ENCODE results near the gene RGS6.

Gene RGS6

DNA sequence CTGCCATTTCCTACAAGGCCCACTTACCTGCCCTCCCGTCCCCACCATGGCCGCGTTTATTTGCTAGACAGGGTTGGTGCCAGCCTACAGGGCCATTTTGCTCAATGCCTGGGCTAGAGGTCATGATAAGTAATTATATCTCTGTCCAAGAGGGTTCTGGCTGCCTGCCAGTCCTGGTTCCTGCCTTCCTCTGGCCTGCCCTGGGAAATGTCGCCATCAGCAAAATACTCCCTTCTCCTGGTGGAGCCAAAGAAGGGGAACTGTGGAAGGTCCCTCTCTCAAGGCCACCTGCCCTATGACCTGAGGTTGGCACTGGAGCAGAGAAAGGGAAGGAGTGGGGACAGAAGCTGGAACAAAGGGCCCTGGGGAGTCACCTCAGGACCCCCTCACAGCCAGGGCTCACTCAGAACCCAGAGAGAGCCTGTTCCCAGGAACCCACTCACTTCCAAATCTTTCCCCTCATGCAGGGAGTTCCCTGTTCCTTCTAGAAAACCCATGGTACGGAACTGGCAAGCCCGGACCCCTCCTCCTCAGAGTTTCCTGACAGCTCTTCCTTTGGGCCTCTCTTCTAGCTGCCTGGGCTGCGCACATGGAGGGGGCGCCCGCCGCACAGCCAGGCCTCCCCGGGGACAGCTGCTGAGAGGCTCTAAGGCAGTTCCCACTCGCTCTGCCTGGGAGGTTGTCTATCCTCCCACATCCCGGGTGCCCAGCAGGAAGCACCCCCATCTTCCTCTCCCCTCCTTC lies 681.2 kb downstream of the RGS6 start:
- H3K27me3 ChIP-seq (ENCODE audit: insufficient read depth, insufficient read length): no peaks in the 10 kb centered on the region
- H3K4me1 ChIP-seq (ENCODE audit: insufficient read depth, insufficient read length): peaks cover 15% of the 10 kb centered on the region

GRCh38 chr14:72613975-72614319 lies 681.7 kb downstream of the RGS6 start:
- Histone ChIP-seq H3K36me3 (ENCODE audit: insufficient read depth, insufficient read length, low read length) (no peaks in the 10 kb centered on the region), H3K4me1 (ENCODE audit: insufficient read depth, insufficient read length) (peaks cover 17% of the 10 kb centered on the region), H3K9me3 (ENCODE audit: insufficient read depth, low read length) (no peaks in the 10 kb centered on the region), H3K27me3 (ENCODE audit: insufficient read depth, insufficient read length) (no peaks in the 10 kb centered on the region), H3K9ac (ENCODE audit: insufficient read length, low read depth) (no peak overlapping the region), H3K4me3 (ENCODE audit: insufficient read length, low read depth) (no peak overlapping the region)
- no peak for TF ChIP-seq SUZ12 (IDR thresholded peaks at IDR 0.05; ENCODE audit: extremely low read depth, insufficient read depth, insufficient read length)
- no peak for TF ChIP-seq YY1 (IDR thresholded peaks at IDR 0.05; ENCODE audit: insufficient read depth, insufficient read length)
- TF ChIP-seq ZNF274 (IDR thresholded peaks at IDR 0.05; ENCODE audit: low read depth, low read length): no peak
- no peak for DNase-seq (ENCODE audit: low read depth, low spot score)

More for the DNA sequence above, 681.2 kb downstream of the RGS6 start:
- no peaks in the 10 kb centered on the region for H3K9me3 ChIP-seq (ENCODE audit: insufficient read depth, low read length)
- H3K4me3 ChIP-seq (ENCODE audit: insufficient read length, low read depth): no peak overlapping the region
- no peak for DNase-seq (ENCODE audit: low read depth, low spot score)
- TF ChIP-seq YY1 (IDR thresholded peaks at IDR 0.05; ENCODE audit: insufficient read depth, insufficient read length) (no peak), SUZ12 (IDR thresholded peaks at IDR 0.05; ENCODE audit: extremely low read depth, insufficient read depth, insufficient read length) (no peak), ZNF274 (IDR thresholded peaks at IDR 0.05; ENCODE audit: low read depth, low read length) (no peak)
- no peak overlapping the region for H3K9ac ChIP-seq (ENCODE audit: insufficient read length, low read depth)
- H3K36me3 ChIP-seq (ENCODE audit: insufficient read depth, insufficient read length, low read length): no peaks in the 10 kb centered on the region

DNA sequence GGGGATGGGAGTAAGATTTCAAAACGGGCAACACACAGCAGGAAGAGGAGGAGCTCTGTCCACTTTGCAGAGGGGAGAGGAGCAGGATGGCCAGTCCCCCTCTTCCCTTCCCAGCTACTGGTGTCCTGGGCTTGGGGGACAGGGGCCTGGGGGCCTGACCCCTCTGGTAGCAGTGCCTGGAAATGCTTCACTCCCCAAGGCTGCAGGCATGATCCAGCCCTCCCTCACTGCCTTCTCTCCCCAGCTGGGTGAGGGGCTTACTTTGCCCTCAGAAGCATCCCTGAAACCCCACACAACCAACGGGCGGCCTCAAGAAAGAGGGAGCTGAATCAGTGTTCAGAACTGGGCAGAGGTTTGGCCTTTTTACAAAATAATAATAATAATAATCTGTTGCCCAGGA lies 682.1 kb downstream of the RGS6 start:
- Histone ChIP-seq H3K4me1 (ENCODE audit: insufficient read depth, insufficient read length) (peaks cover 13% of the 10 kb centered on the region), H3K36me3 (ENCODE audit: insufficient read depth, insufficient read length, low read length) (no peaks in the 10 kb centered on the region), H3K4me3 (ENCODE audit: insufficient read length, low read depth) (no peak overlapping the region), H3K27me3 (ENCODE audit: insufficient read depth, insufficient read length) (no peaks in the 10 kb centered on the region), H3K9ac (ENCODE audit: insufficient read length, low read depth) (no peak overlapping the region), H3K9me3 (ENCODE audit: insufficient read depth, low read length) (no peaks in the 10 kb centered on the region)
- no peak for TF ChIP-seq ZNF274 (IDR thresholded peaks at IDR 0.05; ENCODE audit: low read depth, low read length)
- TF ChIP-seq SUZ12 (IDR thresholded peaks at IDR 0.05; ENCODE audit: extremely low read depth, insufficient read depth, insufficient read length): no peak
- no peak for TF ChIP-seq YY1 (IDR thresholded peaks at IDR 0.05; ENCODE audit: insufficient read depth, insufficient read length)
- no peak for DNase-seq (ENCODE audit: low read depth, low spot score)

GRCh38 chr14:72614891-72615415 lies 682.7 kb downstream of the RGS6 start:
- peaks cover 13% of the 10 kb centered on the region for H3K4me1 ChIP-seq (ENCODE audit: insufficient read depth, insufficient read length)
- H3K27me3 ChIP-seq (ENCODE audit: insufficient read depth, insufficient read length): no peaks in the 10 kb centered on the region
- no peak overlapping the region for H3K4me3 ChIP-seq (ENCODE audit: insufficient read length, low read depth)
- H3K36me3 ChIP-seq (ENCODE audit: insufficient read depth, insufficient read length, low read length): no peaks in the 10 kb centered on the region
- TF ChIP-seq SUZ12 (IDR thresholded peaks at IDR 0.05; ENCODE audit: extremely low read depth, insufficient read depth, insufficient read length) (no peak), YY1 (IDR thresholded peaks at IDR 0.05; ENCODE audit: insufficient read depth, insufficient read length) (no peak), ZNF274 (IDR thresholded peaks at IDR 0.05; ENCODE audit: low read depth, low read length) (no peak)
- H3K9ac ChIP-seq (ENCODE audit: insufficient read length, low read depth): no peak overlapping the region
- DNase-seq (ENCODE audit: low read depth, low spot score): no peak
- H3K9me3 ChIP-seq (ENCODE audit: insufficient read depth, low read length): no peaks in the 10 kb centered on the region

DNA sequence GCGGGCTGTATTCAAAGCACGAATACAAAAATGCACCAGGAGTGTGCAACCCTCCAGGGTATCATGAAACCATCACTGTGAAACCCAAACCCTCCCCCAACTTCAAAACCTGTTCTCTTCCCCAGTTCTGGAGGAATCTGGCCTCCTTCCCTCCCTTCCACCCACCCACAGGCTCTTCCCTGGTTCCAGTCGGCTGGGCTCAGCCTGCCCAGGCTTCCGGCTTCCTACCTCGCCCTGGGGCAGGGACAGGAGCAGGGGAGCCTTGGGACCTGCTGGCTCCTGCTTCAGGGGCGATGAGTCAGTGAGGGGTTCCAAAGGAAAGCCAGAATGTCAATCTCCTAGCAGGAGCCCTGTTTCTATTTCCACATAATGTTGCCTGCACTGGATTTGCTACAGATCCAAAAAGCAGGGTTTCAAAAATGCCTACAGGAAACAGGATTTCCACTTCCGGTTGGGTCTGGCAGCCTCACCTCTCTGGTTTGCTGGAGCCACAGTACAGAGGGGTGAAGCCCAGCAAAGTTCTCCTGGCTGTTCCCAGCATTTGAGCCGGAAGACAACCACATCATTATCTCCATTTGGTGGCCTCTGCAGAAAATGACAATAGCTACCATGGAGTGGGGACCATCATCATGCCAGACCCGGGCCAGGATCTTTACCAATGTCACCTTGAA lies 683.4 kb downstream of the RGS6 start:
- H3K9ac ChIP-seq (ENCODE audit: insufficient read length, low read depth): no peak overlapping the region
- DNase-seq (ENCODE audit: low read depth, low spot score): no peak
- H3K27me3 ChIP-seq (ENCODE audit: insufficient read depth, insufficient read length): no peaks in the 10 kb centered on the region
- H3K4me1 ChIP-seq (ENCODE audit: insufficient read depth, insufficient read length): peaks cover 13% of the 10 kb centered on the region
- H3K9me3 ChIP-seq (ENCODE audit: insufficient read depth, low read length): no peaks in the 10 kb centered on the region
- H3K4me3 ChIP-seq (ENCODE audit: insufficient read length, low read depth): no peak overlapping the region
- H3K36me3 ChIP-seq (ENCODE audit: insufficient read depth, insufficient read length, low read length): no peaks in the 10 kb centered on the region
- no peak for TF ChIP-seq SUZ12 (IDR thresholded peaks at IDR 0.05; ENCODE audit: extremely low read depth, insufficient read depth, insufficient read length)
- TF ChIP-seq ZNF274 (IDR thresholded peaks at IDR 0.05; ENCODE audit: low read depth, low read length): no peak
- TF ChIP-seq YY1 (IDR thresholded peaks at IDR 0.05; ENCODE audit: insufficient read depth, insufficient read length): no peak
